H1 (cell line): Measurements from ENCODE around the gene PLBD1. TPM values are rescaled to one million over a fixed set of nuclear protein-coding genes. Genes with fewer than 3 reads are reported as not detected.

Experiments used
- KDM4A ChIP-seq: IDR thresholded peaks from one replicate; pipeline ENCODE4 v1.7.1; 2012; ENCODE audit warnings: low read depth, mild to moderate bottlenecking, moderate library complexity, low read length, inconsistent platforms; ENCODE audit not compliant: severe bottlenecking
- ZNF274 ChIP-seq: IDR thresholded peaks from 2 replicates; pipeline ENCODE4 v1.7.0; 2012; ENCODE audit warnings: low read length, borderline replicate concordance; ENCODE audit errors: extremely low read depth
- polyA plus RNA-seq, 7 experiments: library from polyadenylated mRNA; depleted of rRNA in 3 of 7; stranded (reverse) in 5 of 7; unstranded in 2 of 7; fragments of >200 nt in 5 of 7; fragments of 200-250 nt in 2 of 7; gene quantifications; 1 replicate in 5 of 7; 2 replicates in 1 of 7; 4 replicates in 1 of 7; pipeline versions ENCODE4 v1.2.1 to v1.2.3, GENCODE V29; 2011 to 2013; ENCODE audit warnings: missing spikeins in 2 of 7, mixed read lengths in 2 of 7
- total RNA-seq: library from RNA; stranded (reverse); fragmentation: NEBNext Ultra II Directional; extraction: Animal tissue kit (Norgen Biotek cat#: 25700); gene quantifications from 2 replicates; pipeline ENCODE4 v1.2.1, GENCODE V29; 2021

PLBD1 gene
- total and polyA plus RNA-seq, 2 of the 8 experiments (the other 6 are each of a cell fraction or from before 2014, with no cell fraction given) = 6.3 to 12.3 TPM

- TF ChIP-seq ZNF274 = no peak
- no peak for TF ChIP-seq KDM4A
These were observed 35.5 kb downstream of the PLBD1 start (continued) for GRCh38 chr12:14532152-14532551.
